ENCODE data around the gene NOTO.
A peak's percentile ranks its signal among the peaks of the same experiment; 100 is the strongest.
"Not testable (repeated sequence)": the region's sequence is repeated elsewhere in the genome, so short reads cannot be mapped to it uniquely, and the experiment has no call there.

The NOTO gene

DNA sequence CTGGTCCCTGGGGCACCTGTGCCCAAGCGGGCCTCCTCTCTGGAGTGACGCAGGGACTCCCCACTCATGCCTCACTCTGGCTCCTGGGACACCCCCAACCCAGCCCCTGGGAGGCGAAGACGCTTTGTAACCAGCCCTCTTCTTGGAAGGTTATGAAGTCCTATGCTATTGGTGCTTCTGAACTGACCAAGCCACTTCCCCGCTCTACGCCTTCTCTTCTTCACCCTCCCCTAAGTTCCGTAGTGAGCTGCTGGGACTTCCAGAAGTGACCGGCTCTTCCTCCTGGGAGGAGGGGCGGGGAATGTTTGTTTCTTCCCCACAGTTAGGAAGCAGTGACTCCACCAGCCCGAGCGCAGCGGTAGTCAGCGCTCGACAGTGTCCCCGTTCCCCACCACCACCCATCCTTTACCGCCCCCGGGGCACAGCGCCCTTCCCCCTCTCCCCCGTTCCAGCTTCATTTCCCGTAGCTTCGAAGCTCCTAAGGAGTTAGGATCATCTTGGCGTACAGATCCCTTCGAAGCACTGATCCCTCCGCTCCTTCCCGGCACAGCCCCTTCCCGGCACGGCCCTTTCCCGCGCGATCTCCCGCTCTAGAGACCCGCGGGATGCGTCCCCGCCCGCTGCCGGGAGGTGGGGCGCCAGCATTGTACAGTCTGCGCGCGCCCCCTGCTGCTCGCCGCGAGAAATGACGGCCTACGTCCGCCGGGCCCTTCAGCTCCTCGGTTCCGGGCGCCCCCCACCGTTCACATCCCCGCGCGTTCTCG lies 25.3 kb upstream of the NOTO start:
- Mint-ChIP-seq H3K27ac (peak overlapping the region; percentile 83), H3K36me3 (no peaks in the 10 kb centered on the region), H3K4me1 (peaks cover 32% of the 10 kb centered on the region), H3K4me3 (peak overlapping the region; percentile 88), H3K9me3 (no peaks in the 10 kb centered on the region)
- DNase-seq (ENCODE audit: low spot score in 2 of 2), result peak; percentile 89 to 95
- ATAC-seq, result peak; percentile 83

- Mint-ChIP-seq H3K4me1 (peaks cover 30% of the 10 kb centered on the region), H3K4me3 (peak overlapping the region; percentile 88), H3K9me3 (no peaks in the 10 kb centered on the region), H3K27ac (peak overlapping the region; percentile 83), H3K36me3 (no peaks in the 10 kb centered on the region)
- DNase-seq (ENCODE audit: low spot score in 2 of 2) (no peak), ATAC-seq (peak; percentile 1)
Observed at GRCh38 chr2:73177645-73178255, 24.6 kb upstream of the NOTO start.

DNA sequence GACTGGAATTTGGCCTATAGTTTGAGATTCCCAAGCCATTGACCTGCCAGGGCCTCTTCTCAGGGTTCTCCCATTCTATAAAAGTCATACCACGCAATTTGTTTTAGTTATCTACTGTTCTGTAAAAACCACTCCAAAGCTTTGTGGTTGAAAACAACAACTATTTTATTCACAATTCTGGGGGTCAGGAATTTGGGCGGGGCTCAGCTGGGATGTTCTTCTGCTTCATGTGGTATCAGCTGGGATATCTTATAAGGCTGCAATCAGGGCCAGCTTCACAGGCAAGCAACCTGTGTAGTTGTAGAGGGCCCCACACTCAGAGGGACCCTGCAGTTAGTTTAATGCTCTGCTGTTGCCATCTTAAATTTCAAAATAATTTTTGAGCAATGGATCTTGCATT lies 16.4 kb upstream of the NOTO start:
- Mint-ChIP-seq H3K4me1 (no peaks in the 10 kb centered on the region), H3K9me3 (no peaks in the 10 kb centered on the region), H3K4me3 (no peak overlapping the region), H3K36me3 (no peaks in the 10 kb centered on the region), H3K27ac (no peak overlapping the region)
- DNase-seq (ENCODE audit: low spot score in 2 of 2) (no peak), ATAC-seq (no peak)

DNA sequence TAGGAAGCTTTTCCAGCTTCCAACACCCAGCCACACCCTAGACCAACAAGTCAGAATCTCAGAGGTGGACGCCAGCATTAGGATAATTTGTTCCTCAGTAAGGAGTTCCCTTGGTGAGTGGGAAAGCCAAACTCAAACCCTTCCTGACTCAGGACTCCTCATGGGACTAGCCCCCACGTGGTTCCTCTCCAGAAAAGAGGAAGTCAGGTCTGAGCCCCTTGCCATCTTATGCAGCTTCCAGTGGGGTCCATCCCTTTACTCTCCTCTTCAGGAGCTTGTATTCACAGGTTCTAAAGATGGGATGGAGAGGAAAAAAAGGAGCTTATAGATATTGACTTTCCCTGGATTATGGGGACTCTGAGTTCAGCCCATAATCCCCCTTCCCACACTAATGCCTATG lies 14.8 kb upstream of the NOTO start:
- H3K4me3 Mint-ChIP-seq, result no peak overlapping the region
- ATAC-seq (no peak), DNase-seq (ENCODE audit: low spot score in 2 of 2) (no peak)
- H3K9me3 Mint-ChIP-seq, result no peaks in the 10 kb centered on the region
- H3K36me3 Mint-ChIP-seq, result no peaks in the 10 kb centered on the region
- no peaks in the 10 kb centered on the region for H3K4me1 Mint-ChIP-seq
- H3K27ac Mint-ChIP-seq, result no peak overlapping the region

DNA sequence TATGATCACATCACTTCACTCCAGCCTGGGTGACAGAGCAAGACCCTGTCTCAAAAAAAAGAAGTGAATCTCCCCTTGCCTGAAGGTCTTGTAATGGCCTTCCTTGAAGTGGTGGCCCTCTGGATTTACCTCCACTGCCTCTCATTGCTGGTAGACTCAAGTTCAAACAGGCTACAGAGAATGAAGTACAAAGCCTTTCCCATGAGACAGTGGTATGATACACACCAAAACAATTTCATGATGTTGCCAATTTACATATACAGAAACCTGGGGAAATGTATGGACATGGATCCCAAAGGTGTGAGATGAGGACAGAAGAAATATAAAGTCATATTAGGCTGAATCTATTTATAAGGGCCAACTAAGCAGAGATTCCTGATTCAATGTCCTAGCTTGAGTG lies 4.8 kb upstream of the NOTO start:
- no peak for ATAC-seq

GRCh38 chr2:73200281-73200680 lies 2.1 kb upstream of the NOTO start:
- ATAC-seq, result peak; percentile 36
- not testable (repeated sequence) for H3K9me3 Mint-ChIP-seq; H3K36me3 Mint-ChIP-seq; DNase-seq (ENCODE audit: low spot score in 2 of 2); H3K27ac Mint-ChIP-seq; H3K4me3 Mint-ChIP-seq; H3K4me1 Mint-ChIP-seq

More for the DNA sequence above, 4.8 kb upstream of the NOTO start:
- H3K9me3 Mint-ChIP-seq, result peaks cover 2% of the 10 kb centered on the region
- DNase-seq (ENCODE audit: low spot score in 2 of 2), result no peak
- H3K36me3 Mint-ChIP-seq, result no peaks in the 10 kb centered on the region
- H3K27ac Mint-ChIP-seq, result no peak overlapping the region
- H3K4me3 Mint-ChIP-seq, result no peak overlapping the region
- H3K4me1 Mint-ChIP-seq, result no peaks in the 10 kb centered on the region

DNA sequence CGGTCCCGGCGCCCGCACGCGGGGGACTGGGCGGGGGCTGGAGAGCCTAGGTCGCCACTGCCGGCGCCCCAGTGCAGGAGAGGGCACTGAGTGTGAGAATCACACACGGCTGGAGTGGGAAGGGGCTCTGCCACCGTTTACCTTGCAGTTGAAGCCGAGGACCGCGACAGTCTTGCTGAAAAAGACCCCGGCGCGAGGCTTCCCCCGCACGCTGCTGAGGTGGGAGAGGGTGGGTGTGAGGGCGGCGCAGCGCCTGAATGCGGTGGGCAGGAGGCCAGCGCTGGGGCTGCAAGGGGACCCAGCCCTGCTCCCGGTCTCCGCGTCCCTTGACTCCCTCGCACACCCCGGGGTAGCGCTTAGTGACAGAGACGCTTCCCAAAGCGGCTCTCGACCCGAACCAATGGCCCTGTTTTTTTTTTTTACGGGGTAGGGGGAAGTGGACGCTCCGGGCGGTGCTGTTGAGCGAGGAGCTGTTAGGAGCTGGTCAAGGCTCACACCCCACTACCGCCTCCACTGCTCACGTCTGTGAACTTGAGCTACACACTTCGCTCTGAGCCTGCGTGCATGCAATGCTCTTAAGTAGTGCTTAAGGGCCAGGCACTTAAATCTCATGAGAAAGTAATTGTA lies 794 bp downstream of the NOTO start:
- H3K4me1 Mint-ChIP-seq, result no peaks in the 10 kb centered on the region
- no peaks in the 10 kb centered on the region for H3K9me3 Mint-ChIP-seq
- ATAC-seq (no peak), DNase-seq (ENCODE audit: low spot score in 2 of 2) (no peak)
- H3K36me3 Mint-ChIP-seq, result no peaks in the 10 kb centered on the region
- H3K4me3 Mint-ChIP-seq, result peak overlapping the region; percentile 48
- no peak overlapping the region for H3K27ac Mint-ChIP-seq

DNA sequence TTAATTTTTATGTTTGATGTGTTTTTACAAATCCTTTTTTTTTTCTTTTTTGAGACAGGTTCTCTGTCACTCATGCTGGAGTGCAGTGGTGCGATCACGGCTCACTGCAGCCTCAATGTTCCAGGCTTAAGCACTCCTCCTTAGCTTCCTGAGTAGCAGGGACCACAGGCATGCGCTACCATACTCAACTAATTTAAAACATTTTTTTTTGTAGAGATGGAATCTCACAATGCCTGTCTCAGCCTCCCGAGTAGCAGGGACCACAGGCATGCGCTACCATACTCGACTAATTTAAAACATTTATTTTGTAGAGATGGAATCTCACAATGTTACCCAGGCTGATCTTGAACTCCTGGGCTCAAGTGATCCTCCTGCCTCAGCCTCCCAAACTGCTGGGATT lies 3.2 kb downstream of the NOTO start:
- no peaks in the 10 kb centered on the region for H3K9me3 Mint-ChIP-seq
- no peak overlapping the region for H3K27ac Mint-ChIP-seq
- no peaks in the 10 kb centered on the region for H3K36me3 Mint-ChIP-seq
- DNase-seq (ENCODE audit: low spot score in 2 of 2) (no peak), ATAC-seq (no peak)
- H3K4me3 Mint-ChIP-seq, result no peak overlapping the region
- no peaks in the 10 kb centered on the region for H3K4me1 Mint-ChIP-seq

- DNase-seq (ENCODE audit: low spot score in 2 of 2) (no peak), ATAC-seq (no peak)
- Mint-ChIP-seq H3K4me3 (no peak overlapping the region), H3K36me3 (no peaks in the 10 kb centered on the region), H3K9me3 (no peaks in the 10 kb centered on the region), H3K27ac (no peak overlapping the region), H3K4me1 (peaks cover 3% of the 10 kb centered on the region)
Observed at GRCh38 chr2:73208258-73208657, 5.9 kb downstream of the NOTO start.

DNA sequence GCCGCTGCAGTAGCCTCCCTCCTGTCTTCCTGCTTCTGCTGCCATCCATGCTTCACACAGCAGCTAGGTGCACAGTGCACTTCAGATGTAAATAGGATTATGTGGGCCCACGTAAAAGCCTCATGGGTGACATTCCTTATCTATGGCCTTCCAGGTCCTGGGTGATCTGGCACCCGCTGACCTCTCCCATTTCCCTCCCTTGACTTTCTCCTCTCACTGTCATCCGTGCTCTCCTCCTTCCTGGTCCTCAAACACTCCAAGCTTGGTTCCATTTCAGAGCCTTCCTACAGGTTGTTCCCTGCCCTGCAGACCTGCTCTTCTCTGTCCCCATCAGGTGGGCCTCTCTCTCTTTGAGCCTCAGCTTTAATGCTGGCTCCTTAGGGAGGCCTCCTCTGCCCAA lies 7.6 kb downstream of the NOTO start:
- no peak for DNase-seq (ENCODE audit: low spot score in 2 of 2)
- Mint-ChIP-seq H3K9me3 (no peaks in the 10 kb centered on the region), H3K4me3 (no peak overlapping the region), H3K4me1 (peaks cover 20% of the 10 kb centered on the region), H3K27ac (no peak overlapping the region), H3K36me3 (no peaks in the 10 kb centered on the region)
- no peak for ATAC-seq

- H3K4me3 Mint-ChIP-seq, result no peak overlapping the region
- H3K36me3 Mint-ChIP-seq, result peaks cover 6% of the 10 kb centered on the region
- H3K4me1 Mint-ChIP-seq, result peaks cover 27% of the 10 kb centered on the region
- ATAC-seq (no peak), DNase-seq (ENCODE audit: low spot score in 2 of 2) (no peak)
- H3K9me3 Mint-ChIP-seq, result no peaks in the 10 kb centered on the region
- H3K27ac Mint-ChIP-seq, result no peak overlapping the region
Observed at GRCh38 chr2:73210696-73211095, 8.3 kb downstream of the NOTO start.

GRCh38 chr2:73212098-73212447 lies 9.7 kb downstream of the NOTO start:
- Mint-ChIP-seq H3K9me3 (no peaks in the 10 kb centered on the region), H3K27ac (no peak overlapping the region), H3K36me3 (peaks cover 6% of the 10 kb centered on the region), H3K4me1 (peaks cover 29% of the 10 kb centered on the region), H3K4me3 (no peak overlapping the region)
- DNase-seq (ENCODE audit: low spot score in 2 of 2) (no peak), ATAC-seq (no peak)

GRCh38 chr2:73212448-73213176 lies 10.2 kb downstream of the NOTO start:
- Mint-ChIP-seq H3K4me3 (peak overlapping the region; percentile 91), H3K27ac (no peak overlapping the region), H3K9me3 (no peaks in the 10 kb centered on the region), H3K36me3 (peaks cover 6% of the 10 kb centered on the region), H3K4me1 (peaks cover 29% of the 10 kb centered on the region)
- peak; percentile 82 for ATAC-seq
- DNase-seq (ENCODE audit: low spot score in 2 of 2), result peak; percentile 70 to 89

DNA sequence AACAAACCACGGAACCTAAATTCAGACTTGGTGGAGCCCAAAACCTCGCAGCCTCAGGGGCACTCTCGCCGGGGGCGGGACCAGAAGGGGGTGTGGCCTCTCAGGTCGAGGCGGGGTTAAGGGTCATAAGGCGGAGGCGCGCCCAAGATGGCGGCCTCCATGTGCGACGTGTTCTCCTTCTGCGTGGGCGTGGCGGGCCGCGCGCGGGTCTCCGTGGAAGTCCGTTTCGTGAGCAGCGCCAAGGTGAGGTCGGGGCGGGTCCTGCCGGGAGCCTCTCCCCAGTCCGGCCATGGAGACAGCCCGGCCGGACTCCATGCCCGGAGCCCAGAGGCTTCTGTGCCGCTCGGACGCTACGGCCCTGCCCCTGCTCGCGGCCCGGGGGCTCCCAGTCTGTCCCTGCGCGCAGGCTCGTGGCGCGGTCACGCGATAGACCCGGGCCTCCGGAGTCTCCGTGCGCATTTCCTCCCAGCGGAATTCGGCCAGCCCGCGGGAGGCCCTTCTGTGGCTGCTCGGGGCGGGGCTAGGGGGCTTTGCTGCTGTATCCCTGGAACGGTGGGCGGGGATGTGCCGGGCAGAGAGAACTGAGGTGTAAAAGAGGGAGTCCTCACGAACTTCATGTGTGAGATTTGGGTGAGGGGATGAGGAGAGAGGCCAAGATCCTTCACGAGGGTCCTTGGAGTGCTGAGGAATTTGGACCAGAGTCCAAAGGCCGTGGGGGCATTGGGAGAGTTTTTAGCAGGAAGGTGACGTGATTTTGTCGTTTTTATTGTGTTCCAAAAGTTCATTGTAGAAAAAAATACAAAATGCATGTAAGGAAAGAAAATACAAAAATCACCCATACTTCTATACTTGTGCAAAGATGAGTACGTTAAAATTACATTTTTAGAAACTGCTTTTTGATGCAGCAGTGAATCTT lies 12.0 kb downstream of the NOTO start, which contains the start of gene SMYD5:
Gene SMYD5 (plus strand): TSS at position 126 of the 916 bp plus-strand sequence. CDS start 22 bp downstream, at position 148.
- peaks cover 8% of the 10 kb centered on the region for H3K36me3 Mint-ChIP-seq
- H3K27ac Mint-ChIP-seq, result peak within 1 kb of the TSS; percentile 96
- H3K4me3 Mint-ChIP-seq, result peak within 1 kb of the TSS; percentile 91
- peak; percentile 88 to 97 for DNase-seq (ENCODE audit: low spot score in 2 of 2)
- H3K4me1 Mint-ChIP-seq, result peaks cover 29% of the 10 kb centered on the region
- ATAC-seq, result peak; percentile 92
- no peaks in the 10 kb centered on the region for H3K9me3 Mint-ChIP-seq
